ENCODE results near the gene DNM1. TPM values are rescaled to one million over a fixed set of nuclear protein-coding genes. Genes with fewer than 3 reads are reported as not detected.

DNM1 gene
- total RNA-seq, 4 donors from 2014 or later, result 1.3 to 9.7 (median 1.6) TPM

DNA sequence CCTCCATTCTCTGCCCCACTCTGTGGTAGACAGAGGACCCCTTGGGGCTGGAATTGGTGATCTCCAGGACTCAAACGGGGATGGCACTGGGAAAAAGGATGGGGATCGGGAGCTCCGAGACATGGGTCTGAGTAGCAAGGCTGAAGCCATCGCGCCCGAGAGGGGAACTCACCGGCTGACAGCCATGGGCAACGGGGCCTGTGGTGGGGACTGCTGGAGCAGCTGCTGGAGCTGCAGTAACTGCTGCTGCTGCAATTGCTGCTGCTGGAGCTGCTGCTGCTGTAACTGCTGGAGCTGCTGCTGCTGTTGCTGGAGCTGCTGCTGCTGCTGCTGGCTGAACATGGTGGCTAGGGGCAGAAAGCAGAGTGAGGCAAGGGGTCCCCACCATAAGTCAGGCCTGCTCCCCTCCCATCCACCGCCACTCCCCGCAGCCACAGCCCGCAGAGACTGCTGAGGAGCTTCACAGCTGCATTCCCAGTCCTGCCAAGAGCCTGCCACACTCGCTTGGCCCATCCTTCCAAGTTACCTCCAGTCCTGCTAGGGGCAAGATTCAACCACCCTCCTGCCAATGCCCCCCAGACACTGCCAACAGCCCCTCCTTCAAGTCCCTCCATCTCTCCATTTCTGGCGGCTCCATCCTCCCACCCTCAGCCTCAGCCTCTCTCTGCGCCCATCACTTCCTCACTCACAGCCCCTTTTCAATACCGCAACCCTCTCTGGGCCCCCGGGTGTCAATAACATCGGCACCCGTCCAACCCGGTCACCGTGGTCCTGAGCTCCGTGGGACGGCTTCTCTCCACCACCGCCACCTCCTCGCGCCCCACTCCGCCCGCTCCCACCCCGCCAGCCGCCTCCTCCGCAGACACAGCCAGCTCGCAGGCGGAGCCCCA, 12.4 kb upstream of the DNM1 start:
- Histone ChIP-seq H3K9me3 (no peaks in the 10 kb centered on the region), H3K27me3 (no peaks in the 10 kb centered on the region), H3K4me1 (peaks cover 10 to 34% (median 18%) of the 10 kb centered on the region in 3 donors), H3K4me3 (peak overlapping the region; percentile 70 to 98 (median 86)), H3K27ac (peak overlapping the region; percentile 90 to 96 (median 93)), H3K36me3 (peaks cover 0 to 46% (median 7%) of the 10 kb centered on the region in 3 donors)
- WGBS, 2 donors, result 2 to 22% methylated on average over 12 to 22 of the region's 32 CpGs
- intact Hi-C loops (cut with DNase I), result no loop called here
- no peak for DNase-seq
- TF ChIP-seq POLR2A (IDR thresholded peaks at IDR 0.05), result no peak
- TF ChIP-seq, protein P1, sequence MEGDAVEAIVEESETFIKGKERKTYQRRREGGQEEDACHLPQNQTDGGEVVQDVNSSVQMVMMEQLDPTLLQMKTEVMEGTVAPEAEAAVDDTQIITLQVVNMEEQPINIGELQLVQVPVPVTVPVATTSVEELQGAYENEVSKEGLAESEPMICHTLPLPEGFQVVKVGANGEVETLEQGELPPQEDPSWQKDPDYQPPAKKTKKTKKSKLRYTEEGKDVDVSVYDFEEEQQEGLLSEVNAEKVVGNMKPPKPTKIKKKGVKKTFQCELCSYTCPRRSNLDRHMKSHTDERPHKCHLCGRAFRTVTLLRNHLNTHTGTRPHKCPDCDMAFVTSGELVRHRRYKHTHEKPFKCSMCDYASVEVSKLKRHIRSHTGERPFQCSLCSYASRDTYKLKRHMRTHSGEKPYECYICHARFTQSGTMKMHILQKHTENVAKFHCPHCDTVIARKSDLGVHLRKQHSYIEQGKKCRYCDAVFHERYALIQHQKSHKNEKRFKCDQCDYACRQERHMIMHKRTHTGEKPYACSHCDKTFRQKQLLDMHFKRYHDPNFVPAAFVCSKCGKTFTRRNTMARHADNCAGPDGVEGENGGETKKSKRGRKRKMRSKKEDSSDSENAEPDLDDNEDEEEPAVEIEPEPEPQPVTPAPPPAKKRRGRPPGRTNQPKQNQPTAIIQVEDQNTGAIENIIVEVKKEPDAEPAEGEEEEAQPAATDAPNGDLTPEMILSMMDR (IDR thresholded peaks at IDR 0.05), result no peak

DNA sequence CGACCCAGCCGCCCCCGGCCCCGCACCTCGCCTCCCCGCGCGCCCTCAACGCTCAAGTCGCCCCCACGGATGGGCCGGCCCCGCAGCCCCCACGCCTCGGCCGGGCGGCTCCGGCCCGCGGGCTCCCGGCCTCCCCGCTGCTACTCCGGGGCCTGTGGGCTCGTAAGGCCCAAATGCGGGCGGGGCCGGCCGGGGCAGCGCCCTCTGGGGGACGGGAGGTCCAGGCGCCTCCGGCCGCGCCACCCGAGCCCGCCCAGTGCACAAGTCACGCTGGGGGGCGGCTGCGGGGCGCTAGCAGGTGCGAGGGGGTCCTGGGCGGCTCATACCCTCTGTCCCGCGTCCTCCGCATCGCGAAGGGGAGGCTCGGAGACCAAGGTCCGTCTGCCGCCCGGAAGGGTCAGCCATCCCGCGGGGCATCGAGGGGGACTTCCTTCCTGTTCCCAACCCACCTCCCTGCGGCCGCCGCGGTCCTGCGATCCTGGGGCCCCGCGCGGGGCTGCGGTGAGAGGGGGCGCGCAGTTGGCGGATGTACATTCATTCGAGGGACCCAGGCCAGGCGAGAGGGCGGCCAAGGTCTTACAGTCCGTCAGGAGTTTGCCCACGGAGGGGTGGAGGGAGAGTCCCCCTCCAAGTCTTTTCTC, 11.7 kb upstream of the DNM1 start, which contains the start of gene CIZ1:
TSS of gene CIZ1 (minus strand) at position 167 of the 641 bp plus-strand sequence. CDS start 715 bp downstream, outside the sequence.
- Histone ChIP-seq H3K4me1 (peaks cover 10 to 34% (median 18%) of the 10 kb centered on the region in 3 donors), H3K27me3 (no peaks in the 10 kb centered on the region), H3K36me3 (peaks cover 0 to 38% (median 7%) of the 10 kb centered on the region in 3 donors), H3K27ac (peak within 1 kb of the TSS; percentile 90 to 96 (median 93)), H3K9me3 (no peaks in the 10 kb centered on the region), H3K4me3 (peak within 1 kb of the TSS; percentile 70 to 98 (median 86))
- peak in 2 of 4 donors; percentile 61 to 70 for TF ChIP-seq POLR2A (IDR thresholded peaks at IDR 0.05)
- TF ChIP-seq, protein P1 (IDR thresholded peaks at IDR 0.05), result peak; percentile 61 to 85 (median 80)
- WGBS, 2 donors, result 0% methylated on average over 6 of the region's 71 CpGs; no CpG with 5 or more reads in 1 of the 2 donors
- intact Hi-C loops (cut with DNase I), result no loop called here
- DNase-seq, result no peak

DNA sequence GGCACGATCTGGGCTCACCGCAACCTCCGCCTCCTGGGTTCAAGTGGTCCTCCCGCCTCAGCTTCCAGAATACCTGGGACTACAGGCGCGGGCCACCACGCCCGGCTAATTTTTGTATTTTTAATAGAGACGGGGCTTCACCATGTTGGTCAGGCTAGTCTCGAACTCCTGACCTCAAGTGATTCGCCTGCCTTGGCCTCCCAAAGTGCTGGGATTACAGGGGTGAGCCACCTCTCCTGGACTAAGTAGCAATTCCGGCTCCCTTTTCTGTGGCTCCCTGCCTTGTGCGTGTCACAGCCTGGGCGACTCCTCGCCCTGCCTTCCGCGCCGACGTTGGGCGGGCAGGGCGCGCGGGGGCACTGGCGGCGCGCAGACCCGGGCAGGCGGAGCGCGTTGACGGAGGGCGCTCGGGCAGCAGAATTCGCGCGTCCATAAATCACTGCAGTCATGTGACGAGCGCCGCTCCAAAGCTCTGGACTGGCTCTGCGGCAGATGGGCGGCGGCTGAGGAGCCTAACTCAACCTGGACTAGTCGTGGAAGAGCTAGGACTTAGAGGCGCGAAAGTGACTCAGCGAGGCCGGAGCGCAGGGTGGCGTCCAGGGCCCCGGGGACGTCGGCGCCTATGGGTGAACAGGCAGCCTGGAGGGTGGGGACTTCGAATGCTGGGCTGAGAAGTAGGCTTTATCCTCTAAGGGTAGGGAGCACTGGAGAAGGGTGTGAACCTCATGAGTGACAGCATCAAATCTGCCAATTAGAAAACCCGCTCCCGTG, 10.4 kb upstream of the DNM1 start:
- TF ChIP-seq, protein P1 (IDR thresholded peaks at IDR 0.05), result peak in 2 of 6 experiments; percentile 19 to 76
- TF ChIP-seq POLR2A (IDR thresholded peaks at IDR 0.05), result peak in 3 of 4 donors; percentile 31 to 52 (median 42)
- intact Hi-C loops (cut with DNase I), result no loop called here
- peak overlapping the region; percentile 81 to 96 (median 92) for H3K27ac ChIP-seq
- H3K9me3 ChIP-seq, result no peaks in the 10 kb centered on the region
- peaks cover 10 to 34% (median 18%) of the 10 kb centered on the region in 3 donors for H3K4me1 ChIP-seq
- DNase-seq, result no peak
- peaks cover 0 to 26% (median 7%) of the 10 kb centered on the region in 3 donors for H3K36me3 ChIP-seq
- no peaks in the 10 kb centered on the region for H3K27me3 ChIP-seq
- 45 to 51% methylated on average over 16 to 19 of the region's 56 CpGs for WGBS, 2 donors
- peak overlapping the region; percentile 70 to 98 (median 86) for H3K4me3 ChIP-seq

DNA sequence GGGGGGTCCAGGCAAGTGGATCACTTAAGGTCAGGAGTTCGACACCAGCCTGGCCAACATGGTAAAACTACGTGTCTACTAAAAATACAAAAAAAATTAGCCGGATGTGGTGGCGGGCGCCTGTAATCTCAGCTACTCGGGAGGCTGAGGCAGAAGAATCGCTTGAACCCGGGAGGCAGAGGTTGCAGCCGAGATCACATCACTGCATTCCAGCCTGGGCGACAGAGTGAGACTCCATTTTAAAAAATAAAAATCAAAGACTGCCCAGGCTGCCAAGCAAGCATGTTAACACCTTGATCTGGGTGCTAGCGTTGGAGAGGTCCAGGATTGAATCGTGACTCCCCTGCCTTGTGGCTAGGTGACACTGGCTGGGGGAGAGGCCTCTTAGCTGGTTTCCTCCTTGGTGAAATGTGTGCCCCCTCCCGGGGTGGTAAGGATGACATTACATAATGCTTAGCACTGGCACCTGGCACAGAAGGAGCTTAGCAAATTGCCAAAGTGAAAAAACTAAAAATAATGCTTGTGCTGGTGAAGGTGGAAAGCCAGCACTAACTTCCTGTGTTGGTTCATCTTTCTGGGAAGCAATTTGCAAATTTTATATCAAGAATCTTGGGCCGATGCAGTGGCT, 9.6 kb upstream of the DNM1 start:
- Histone ChIP-seq H3K27me3 (no peaks in the 10 kb centered on the region), H3K27ac (peak overlapping the region; percentile 81 to 96 (median 92)), H3K9me3 (no peaks in the 10 kb centered on the region), H3K36me3 (peaks cover 0 to 18% (median 6%) of the 10 kb centered on the region in 3 donors), H3K4me3 (no peak overlapping the region), H3K4me1 (peaks cover 10 to 34% (median 18%) of the 10 kb centered on the region in 3 donors)
- TF ChIP-seq POLR2A (IDR thresholded peaks at IDR 0.05), result no peak
- TF ChIP-seq, protein P1 (IDR thresholded peaks at IDR 0.05), result no peak
- DNase-seq, result no peak
- intact Hi-C loops (cut with DNase I), result no loop called here
- WGBS, 2 donors, result 79 to 82% methylated on average over 12 to 14 of the region's 14 CpGs
